HEK293T (cell line): ENCODE data around the gene MLLT3.
A peak's percentile ranks its signal among the peaks of the same experiment; 100 is the strongest.

Source experiments
- CTCF ChIA-PET: fragments of 350-600 bp; formaldehyde crosslinking; extraction: SDS; loops from one replicate; lab custom pipeline; 2021; ENCODE audit warnings: antibody characterized with exemption, inconsistent platforms; lab: Yijun Ruan, JAX
- POLR2A ChIA-PET: fragments of 350-600 bp; formaldehyde crosslinking; extraction: SDS; loops from one replicate; lab custom pipeline; 2020; ENCODE audit warnings: antibody characterized with exemption, inconsistent platforms; lab: Yijun Ruan, JAX
- DNase-seq: peaks from one replicate; pipeline ENCODE4 v3.0.0; 2012; ENCODE audit warnings: mixed read lengths; ENCODE audit errors: extremely low spot score
- ARNT ChIP-seq: fragments of 450-650 bp; IDR thresholded peaks from 2 replicates; pipeline ENCODE4 v1.6.1; 2017; ENCODE audit warnings: mild to moderate bottlenecking
- BHLHE40 ChIP-seq: fragments of 450-650 bp; IDR thresholded peaks from 2 replicates; pipeline ENCODE4 v1.6.1; 2016; ENCODE audit warnings: mild to moderate bottlenecking, moderate library complexity, borderline replicate concordance
- CTBP1 ChIP-seq: fragments of 450-650 bp; IDR thresholded peaks from 2 replicates; pipeline ENCODE4 v1.6.1; 2016; ENCODE audit warnings: borderline replicate concordance
- ELF4 ChIP-seq: fragments of 450-650 bp; IDR thresholded peaks from 2 replicates; pipeline ENCODE4 v1.6.1; 2017; ENCODE audit warnings: antibody characterized with exemption
- FOXA1 ChIP-seq: fragments of 450-650 bp; IDR thresholded peaks from 2 replicates; pipeline ENCODE4 v1.6.1; 2016; ENCODE audit warnings: mild to moderate bottlenecking
- FOXK2 ChIP-seq: fragments of 450-650 bp; IDR thresholded peaks from 2 replicates; pipeline ENCODE4 v1.6.1; 2016; ENCODE audit warnings: mild to moderate bottlenecking
- FOXM1 ChIP-seq: fragments of 450-650 bp; IDR thresholded peaks from 2 replicates; pipeline ENCODE4 v1.6.1; 2017; ENCODE audit warnings: mild to moderate bottlenecking, borderline replicate concordance
- HDGF ChIP-seq: fragments of 450-650 bp; IDR thresholded peaks from 2 replicates; pipeline ENCODE4 v1.6.1; 2017; ENCODE audit warnings: antibody characterized with exemption, borderline replicate concordance
- L3MBTL2 ChIP-seq: fragments of 450-650 bp; conservative IDR thresholded peaks from 2 replicates; pipeline ENCODE4 v1.6.1; 2016; ENCODE audit warnings: mild to moderate bottlenecking
- LEF1 ChIP-seq: fragments of 450-650 bp; IDR thresholded peaks from 2 replicates; pipeline ENCODE4 v1.6.1; 2017; ENCODE audit warnings: mild to moderate bottlenecking, borderline replicate concordance
- NFRKB ChIP-seq: fragments of 450-650 bp; IDR thresholded peaks from 2 replicates; pipeline ENCODE4 v1.6.1; 2016; ENCODE audit warnings: mild to moderate bottlenecking, moderate library complexity
- PKNOX1 ChIP-seq: fragments of 450-650 bp; IDR thresholded peaks from 2 replicates; pipeline ENCODE4 v1.6.1; 2016
- SP1 ChIP-seq: fragments of 450-650 bp; IDR thresholded peaks from 2 replicates; pipeline ENCODE4 v1.6.1; 2017
- SUZ12 ChIP-seq: fragments of 450-650 bp; IDR thresholded peaks from 2 replicates; pipeline ENCODE4 v1.6.1; 2016; ENCODE audit warnings: mild to moderate bottlenecking
- TARDBP ChIP-seq: fragments of 450-650 bp; IDR thresholded peaks from 2 replicates; pipeline ENCODE4 v1.6.1; 2016
- ZNF384 ChIP-seq: fragments of 450-650 bp; IDR thresholded peaks from 2 replicates; pipeline ENCODE4 v1.6.1; 2016

Gene MLLT3

GRCh38 chr9:20390400-20390799, 231.9 kb downstream of the MLLT3 start:
- no peak for TF ChIP-seq NFRKB
- no peak for TF ChIP-seq HDGF
- no peak for TF ChIP-seq LEF1
- no peak for TF ChIP-seq ARNT
- no peak for TF ChIP-seq PKNOX1
- TF ChIP-seq FOXM1, result no peak
- TF ChIP-seq ZNF384, result no peak
- TF ChIP-seq L3MBTL2, result no peak
- no peak for TF ChIP-seq TARDBP
- no peak for TF ChIP-seq BHLHE40
- no peak for TF ChIP-seq CTBP1
- ChIA-PET POLR2A (no interaction called here), CTCF (no interaction called here)
- no peak for DNase-seq

- ChIA-PET POLR2A (no interaction called here), CTCF (no interaction called here)
- DNase-seq, result no peak
- TF ChIP-seq TARDBP, result no peak
- no peak for TF ChIP-seq L3MBTL2
- TF ChIP-seq FOXM1, result no peak
- no peak for TF ChIP-seq SUZ12
- no peak for TF ChIP-seq NFRKB
- TF ChIP-seq FOXK2, result no peak
- TF ChIP-seq CTBP1, result no peak
- TF ChIP-seq ZNF384, result no peak
- no peak for TF ChIP-seq ELF4
- TF ChIP-seq SP1, result no peak
- TF ChIP-seq FOXA1, result no peak
- TF ChIP-seq ARNT, result no peak
- no peak for TF ChIP-seq LEF1
- no peak for TF ChIP-seq HDGF
- TF ChIP-seq BHLHE40, result no peak
These were observed 235.2 kb downstream of the MLLT3 start for GRCh38 chr9:20387062-20387461.

GRCh38 chr9:20384642-20385041, 237.7 kb downstream of the MLLT3 start:
- ChIA-PET POLR2A (no interaction called here), CTCF (no interaction called here)
- DNase-seq, result no peak
- TF ChIP-seq FOXK2 (no peak), HDGF (no peak), CTBP1 (no peak), BHLHE40 (no peak), SUZ12 (no peak), ZNF384 (no peak), L3MBTL2 (no peak), SP1 (no peak), FOXM1 (no peak), ARNT (no peak), FOXA1 (no peak), NFRKB (no peak), PKNOX1 (no peak), TARDBP (no peak), ELF4 (no peak), LEF1 (no peak)

GRCh38 chr9:20382460-20383071, 239.7 kb downstream of the MLLT3 start:
- ChIA-PET CTCF (interaction anchor here (1.0 kb wide), 1 partner anchor 142 kb away, joined by 3 read pairs; no protein-coding TSS in a partner anchor), POLR2A (interaction anchor here (1.2 kb wide), 1 partner anchor 302 kb away, joined by 3 read pairs; the partner anchor contains the start of gene FOCAD)
- DNase-seq, result no peak
- TF ChIP-seq PKNOX1 (peak; percentile 94), FOXA1 (peak; percentile 63; the same call in 1 of the 2 replicates), ZNF384 (no peak), BHLHE40 (no peak), ELF4 (no peak), ARNT (peak; percentile 55; the same call in 1 of the 2 replicates), CTBP1 (peak; percentile 76), NFRKB (no peak), L3MBTL2 (no peak)

- CTCF ChIA-PET, result no interaction called here
- no peak for DNase-seq
- TF ChIP-seq ZNF384 (no peak), HDGF (no peak), LEF1 (no peak), BHLHE40 (no peak), SP1 (no peak), ELF4 (no peak), SUZ12 (no peak), PKNOX1 (no peak), ARNT (no peak), FOXA1 (no peak), NFRKB (no peak), FOXK2 (no peak), FOXM1 (no peak), L3MBTL2 (no peak), TARDBP (no peak), CTBP1 (no peak)
- POLR2A ChIA-PET, result no interaction called here
These were observed 241.8 kb downstream of the MLLT3 start for GRCh38 chr9:20380546-20380945.
